Pancreas (tissue), 10 donors: ENCODE data around the gene SGCD. TPM values are rescaled to one million over a fixed set of nuclear protein-coding genes. Genes with fewer than 3 reads are reported as not detected.

Source experiments
- ATAC-seq, 4 donors: fragments of 200-7000 bp; cut with Tn5 transposase; one replicate each; pipeline versions ENCODE4 v1.8.0 to v1.9.1; 2020; ENCODE audit warnings: mild to moderate bottlenecking in 4 of 4, moderate library complexity in 4 of 4
- DNase-seq, 6 donors: peaks; one replicate each; pipeline ENCODE4 v3.0.0-alpha.2; 2020
- FAIRE-seq: peaks from 2 replicates; lab custom pipeline; 2012; peaks lifted over from hg19 to GRCh38; lab: Jason Lieb, UNC
- H3K27ac ChIP-seq, 4 donors: fragments of 200-600 bp; sonication (generic); 1 replicate in 3 of 4; 2 replicates in 1 of 4; pipeline versions ENCODE4 v1.5.0 to v1.8.0; 2020
- H3K27me3 ChIP-seq, 4 donors: fragments of 200-600 bp; one replicate each; pipeline ENCODE4 v1.8.0; 2021
- H3K36me3 ChIP-seq, 3 donors: fragments of 200-600 bp; sonication (generic) in 1 of 3; one replicate each; pipeline versions ENCODE4 v1.5.0 to v1.8.0; 2020 to 2021
- H3K4me1 ChIP-seq, 3 donors: fragments of 200-600 bp; one replicate each; pipeline ENCODE4 v1.8.0; 2021
- H3K4me3 ChIP-seq, 4 donors: fragments of 200-600 bp; sonication (generic) in 2 of 4; one replicate each; pipeline versions ENCODE4 v1.5.0 to v1.8.0; 2020 to 2021
- H3K9me3 ChIP-seq, 4 donors: fragments of 200-600 bp; one replicate each; pipeline ENCODE4 v1.8.0; 2021
- CTCF ChIP-seq, 4 donors: fragments of 200-600 bp; sonication (generic) in 3 of 4; IDR thresholded peaks; one replicate each; pipeline versions ENCODE4 v1.5.0 to v1.8.0; 2021; ENCODE audit warnings: antibody characterized with exemption in 4 of 4
- WGBS, 2 donors: extraction: QIAGEN DNeasy Blood & Tissue Kit; methylation state at CpG; one replicate each; pipeline ENCODE4 v1.1.7; 2013; 5-methylcytosine and 5-hydroxymethylcytosine counted together
- intact Hi-C, 3 donors: fragments of 100-400 bp; cut with DNase I; formaldehyde crosslinking; loops; one replicate each; pipeline versions ENCODE4 v1.11.1 to v1.14.2; 2022
- polyA plus RNA-seq, 2 donors: library from polyadenylated mRNA; stranded (reverse); fragments of 200-250 nt; gene quantifications; one replicate each; pipeline ENCODE4 v1.2.3, GENCODE V29; 2013
- total RNA-seq, 6 donors: library from RNA; stranded (reverse); fragmentation: NEBNext Ultra II Directional in 4 of 6; extraction: Animal tissue kit (Norgen Biotek cat#: 25700) in 4 of 6; gene quantifications; one replicate each; pipeline versions ENCODE4 v1.2.1 to v1.2.4, GENCODE V29; 2021 to 2023
- donor health status: healthy with polysubstance abuse.
- donor health status: DM: no; HTN: no; CAD: no; lungs with moderate emphysema.
- donor health status: DM: no; HTN: no; CAD: no.
- donor health status: control.
- donor health status: control.
- donor health status: Bipolar disorder and iron deficiency.
- donor health status: DM: yes; HTN: yes; CAD: no.
- donor health status: DM: no; HTN: no; CAD: no.
- donor health status: DM: no; HTN: no; CAD: no.
- donor health status: DM: yes; HTN: yes; CAD: no.

SGCD gene
- total and polyA plus RNA-seq, 8 donors: 0.11 to 1.9 (median 0.35) TPM

GRCh38 chr5:156380848-156381247, 53.9 kb downstream of the SGCD start:
- H3K36me3 ChIP-seq: no peaks in the 10 kb centered on the region
- ATAC-seq (no peak), DNase-seq (no peak), FAIRE-seq (no peak)
- intact Hi-C loops: no loop called here
- H3K27me3 ChIP-seq: no peaks in the 10 kb centered on the region
- 59 to 71% methylated on average over 3 of the region's 3 CpGs for WGBS, 2 donors
- no peak for TF ChIP-seq CTCF (IDR thresholded peaks at IDR 0.05)
- H3K9me3 ChIP-seq: no peaks in the 10 kb centered on the region
- H3K27ac ChIP-seq: no peak overlapping the region
- H3K4me1 ChIP-seq: no peaks in the 10 kb centered on the region
- H3K4me3 ChIP-seq: no peak overlapping the region

GRCh38 chr5:156383510-156384265, 56.7 kb downstream of the SGCD start:
- intact Hi-C loops: no loop called here
- Histone ChIP-seq H3K4me1 (no peaks in the 10 kb centered on the region), H3K4me3 (no peak overlapping the region), H3K27me3 (no peaks in the 10 kb centered on the region), H3K36me3 (no peaks in the 10 kb centered on the region), H3K9me3 (no peaks in the 10 kb centered on the region), H3K27ac (no peak overlapping the region)
- DNase-seq (no peak), FAIRE-seq (no peak), ATAC-seq (no peak)
- no peak for TF ChIP-seq CTCF (IDR thresholded peaks at IDR 0.05)
- WGBS, 2 donors: 43 to 70% methylated on average over 5 of the region's 5 CpGs

- FAIRE-seq (no peak), ATAC-seq (no peak), DNase-seq (no peak)
- Histone ChIP-seq H3K27me3 (no peaks in the 10 kb centered on the region), H3K36me3 (no peaks in the 10 kb centered on the region), H3K27ac (no peak overlapping the region), H3K9me3 (no peaks in the 10 kb centered on the region), H3K4me3 (no peak overlapping the region), H3K4me1 (no peaks in the 10 kb centered on the region)
- intact Hi-C loops: no loop called here
- TF ChIP-seq CTCF (IDR thresholded peaks at IDR 0.05): no peak
- WGBS, 2 donors: 58 to 61% methylated on average over 3 of the region's 3 CpGs
Observed at GRCh38 chr5:156385416-156385815, 58.5 kb downstream of the SGCD start.

- no peak for TF ChIP-seq CTCF (IDR thresholded peaks at IDR 0.05)
- 43 to 51% methylated on average over 4 of the region's 4 CpGs for WGBS, 2 donors
- no peak overlapping the region for H3K27ac ChIP-seq
- intact Hi-C loops: no loop called here
- ATAC-seq (no peak), FAIRE-seq (no peak), DNase-seq (no peak)
- H3K4me1 ChIP-seq: no peaks in the 10 kb centered on the region
- H3K27me3 ChIP-seq: no peaks in the 10 kb centered on the region
- H3K9me3 ChIP-seq: no peaks in the 10 kb centered on the region
- H3K4me3 ChIP-seq: no peak overlapping the region
- H3K36me3 ChIP-seq: no peaks in the 10 kb centered on the region
Observed at GRCh38 chr5:156386976-156387375, 60.0 kb downstream of the SGCD start.

GRCh38 chr5:156387391-156387790, 60.4 kb downstream of the SGCD start:
- H3K4me1 ChIP-seq: no peaks in the 10 kb centered on the region
- H3K4me3 ChIP-seq: no peak overlapping the region
- TF ChIP-seq CTCF (IDR thresholded peaks at IDR 0.05): no peak
- DNase-seq (no peak), FAIRE-seq (no peak), ATAC-seq (no peak)
- no peaks in the 10 kb centered on the region for H3K36me3 ChIP-seq
- no peaks in the 10 kb centered on the region for H3K27me3 ChIP-seq
- intact Hi-C loops: no loop called here
- no peak overlapping the region for H3K27ac ChIP-seq
- no peaks in the 10 kb centered on the region for H3K9me3 ChIP-seq
